Type B pancreatic cell (in vitro differentiated cells): ENCODE results near the gene P2RX3. TPM values are rescaled to one million over a fixed set of nuclear protein-coding genes. Genes with fewer than 3 reads are reported as not detected.
A peak's percentile ranks its signal among the peaks of the same experiment; 100 is the strongest.

Experiments
- DNase-seq: peaks from one replicate; pipeline ENCODE4 v3.0.0; 2021; ENCODE audit warnings: mixed read lengths; ENCODE audit not compliant: unreplicated experiment; ENCODE audit errors: extremely low spot score
- H3K27ac Mint-ChIP-seq: 2 replicates; pipeline ENCODE4 v1.8.0; 2021; ENCODE audit warnings: mild to moderate bottlenecking, mixed read lengths
- H3K27me3 Mint-ChIP-seq: 2 replicates; pipeline ENCODE4 v1.8.0; 2021; ENCODE audit warnings: mixed read lengths
- H3K36me3 Mint-ChIP-seq: 2 replicates; pipeline ENCODE4 v1.8.0; 2021; ENCODE audit warnings: mixed read lengths
- H3K4me1 Mint-ChIP-seq: one replicate; pipeline ENCODE4 v1.8.0; 2021; ENCODE audit warnings: mixed read lengths; ENCODE audit not compliant: unreplicated experiment
- H3K4me3 Mint-ChIP-seq: 2 replicates; pipeline ENCODE4 v1.8.0; 2021; ENCODE audit warnings: mild to moderate bottlenecking, mixed read lengths
- H3K9me3 Mint-ChIP-seq: 2 replicates; pipeline ENCODE4 v1.8.0; 2021; ENCODE audit warnings: mixed read lengths
- CTCF ChIP-seq: fragments of 200-600 bp; sonication (generic); conservative IDR thresholded peaks from 2 replicates; pipeline ENCODE4 v1.5.0; 2021; ENCODE audit warnings: antibody characterized with exemption, mild to moderate bottlenecking
- total RNA-seq: library from RNA; stranded (reverse); gene quantifications from 2 replicates; pipeline ENCODE4 v1.2.1, GENCODE V29; 2021; ENCODE audit warnings: low replicate concordance

The P2RX3 gene
- total RNA-seq, 1 donor from 2014 or later = 4.0 TPM

- TF ChIP-seq CTCF = no peak
- H3K36me3 Mint-ChIP-seq = peaks cover 48% of the 10 kb centered on the region
- H3K27me3 Mint-ChIP-seq = no peaks in the 10 kb centered on the region
- DNase-seq = no peak
- H3K9me3 Mint-ChIP-seq = no peaks in the 10 kb centered on the region
- peak overlapping the region; percentile 14 for H3K4me3 Mint-ChIP-seq
- peak overlapping the region; percentile 41 for H3K27ac Mint-ChIP-seq
- H3K4me1 Mint-ChIP-seq = peaks cover 59% of the 10 kb centered on the region
These were observed 30.4 kb upstream of the P2RX3 start for GRCh38 chr11:57307666-57308270.

DNA sequence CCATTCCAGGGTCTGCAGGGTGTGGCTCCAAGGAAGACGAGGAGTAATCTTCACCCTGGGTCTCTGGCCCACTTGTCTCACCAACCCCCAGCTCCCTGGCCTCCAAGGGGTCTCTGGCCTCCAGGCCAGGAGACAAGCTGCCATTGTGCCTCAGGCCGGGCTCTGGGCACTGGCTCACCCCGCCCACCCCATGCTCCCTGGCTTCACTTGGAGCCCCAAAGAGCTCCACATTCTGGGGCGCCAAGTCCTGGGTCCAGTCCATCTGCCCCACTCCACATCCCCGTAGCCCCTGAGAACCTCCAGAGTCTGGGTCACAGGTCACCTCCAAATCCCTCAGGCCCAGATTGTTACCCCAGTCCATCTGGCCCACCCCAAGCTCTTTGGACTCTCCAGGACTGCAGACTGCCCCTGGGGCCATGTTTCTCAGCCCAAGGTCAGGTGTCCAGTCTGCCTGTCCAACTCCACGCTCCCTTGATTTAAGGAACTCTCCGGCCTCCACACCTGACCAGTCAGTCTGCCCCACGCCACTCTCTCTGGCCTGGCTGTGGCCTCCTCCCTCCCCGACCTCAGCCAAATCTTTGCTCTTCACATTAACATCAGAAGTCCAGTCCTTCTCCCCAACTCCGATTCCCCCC lies 29.6 kb upstream of the P2RX3 start:
- Mint-ChIP-seq H3K27me3 (no peaks in the 10 kb centered on the region), H3K27ac (peak overlapping the region; percentile 64), H3K36me3 (peaks cover 41% of the 10 kb centered on the region), H3K4me3 (peak overlapping the region; percentile 10), H3K9me3 (no peaks in the 10 kb centered on the region), H3K4me1 (peaks cover 55% of the 10 kb centered on the region)
- DNase-seq = no peak
- TF ChIP-seq CTCF = no peak

- no peak for TF ChIP-seq CTCF
- Mint-ChIP-seq H3K27me3 (no peaks in the 10 kb centered on the region), H3K27ac (peak overlapping the region; percentile 64), H3K4me1 (peaks cover 47% of the 10 kb centered on the region), H3K4me3 (peak overlapping the region; percentile 10), H3K9me3 (no peaks in the 10 kb centered on the region), H3K36me3 (peaks cover 37% of the 10 kb centered on the region)
- no peak for DNase-seq
These were observed 28.8 kb upstream of the P2RX3 start for GRCh38 chr11:57309106-57310059.

DNA sequence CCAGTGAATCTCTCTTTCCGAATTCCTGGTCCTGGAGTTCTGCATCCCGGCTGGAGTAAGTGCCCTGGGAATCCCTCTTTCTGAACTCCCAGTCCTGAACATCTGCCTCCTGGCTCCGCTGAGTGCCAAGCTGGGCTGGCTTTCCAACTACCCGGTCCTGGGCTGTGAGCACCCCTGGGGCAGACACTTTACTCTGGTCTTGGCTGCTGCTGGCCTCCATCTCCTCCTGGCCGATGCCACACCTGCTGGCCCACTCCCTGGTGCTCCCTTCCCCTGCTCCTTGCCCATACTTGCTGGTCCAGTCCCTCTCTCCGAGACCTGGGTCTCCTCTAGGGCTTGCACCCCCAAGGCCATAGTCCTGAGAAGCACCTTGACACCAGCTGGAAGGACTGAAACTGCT lies 28.1 kb upstream of the P2RX3 start:
- TF ChIP-seq CTCF = no peak
- peaks cover 41% of the 10 kb centered on the region for H3K4me1 Mint-ChIP-seq
- no peak overlapping the region for H3K4me3 Mint-ChIP-seq
- peaks cover 37% of the 10 kb centered on the region for H3K36me3 Mint-ChIP-seq
- H3K27ac Mint-ChIP-seq = peak overlapping the region; percentile 56
- no peak for DNase-seq
- no peaks in the 10 kb centered on the region for H3K9me3 Mint-ChIP-seq
- H3K27me3 Mint-ChIP-seq = no peaks in the 10 kb centered on the region

- peaks cover 37% of the 10 kb centered on the region for H3K36me3 Mint-ChIP-seq
- no peaks in the 10 kb centered on the region for H3K27me3 Mint-ChIP-seq
- no peaks in the 10 kb centered on the region for H3K9me3 Mint-ChIP-seq
- DNase-seq = no peak
- peak overlapping the region; percentile 71 for H3K27ac Mint-ChIP-seq
- peak overlapping the region; percentile 81 for H3K4me3 Mint-ChIP-seq
- H3K4me1 Mint-ChIP-seq = peaks cover 41% of the 10 kb centered on the region
- no peak for TF ChIP-seq CTCF
These were observed 27.5 kb upstream of the P2RX3 start for GRCh38 chr11:57310630-57311086.
